GM19372 (cell line): ENCODE results near the gene ODF4.
"Not testable (repeated sequence)": the region's sequence is repeated elsewhere in the genome, so short reads cannot be mapped to it uniquely, and the experiment has no call there.

Source experiments
- ATAC-seq: cut with Tn5 transposase; IDR thresholded peaks from one replicate; pipeline ENCODE4 v1.9.1; 2021; ENCODE audit warnings: mild to moderate bottlenecking, low read depth, moderate library complexity; ENCODE audit not compliant: unreplicated experiment

ODF4 gene

GRCh38 chr17:8392674-8393469, 53.2 kb downstream of the ODF4 start:
- no peak for ATAC-seq

GRCh38 chr17:8393470-8394231, 54.0 kb downstream of the ODF4 start:
- no peak for ATAC-seq

- ATAC-seq: not testable (repeated sequence)
Measured at GRCh38 chr17:8394497-8394896, 54.9 kb downstream of the ODF4 start.
